HG02623 (cell line): ENCODE results near the gene UBL4B.

Experiments
- ATAC-seq: cut with Tn5 transposase; IDR thresholded peaks from one replicate; pipeline ENCODE4 v1.9.1; 2021; ENCODE audit warnings: moderate library complexity; ENCODE audit not compliant: unreplicated experiment

UBL4B gene

DNA sequence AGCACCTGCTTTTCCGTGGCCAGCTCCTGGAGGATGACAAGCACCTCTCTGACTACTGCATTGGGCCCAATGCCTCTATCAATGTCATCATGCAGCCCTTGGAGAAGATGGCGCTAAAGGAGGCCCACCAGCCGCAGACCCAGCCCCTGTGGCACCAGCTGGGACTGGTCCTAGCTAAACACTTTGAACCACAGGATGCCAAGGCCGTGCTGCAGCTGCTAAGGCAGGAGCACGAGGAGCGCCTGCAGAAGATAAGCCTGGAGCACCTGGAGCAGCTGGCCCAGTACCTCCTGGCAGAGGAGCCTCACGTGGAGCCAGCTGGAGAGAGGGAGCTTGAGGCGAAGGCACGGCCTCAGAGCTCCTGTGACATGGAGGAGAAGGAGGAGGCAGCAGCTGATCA lies 413 bp downstream of the UBL4B start:
- no peak for ATAC-seq

DNA sequence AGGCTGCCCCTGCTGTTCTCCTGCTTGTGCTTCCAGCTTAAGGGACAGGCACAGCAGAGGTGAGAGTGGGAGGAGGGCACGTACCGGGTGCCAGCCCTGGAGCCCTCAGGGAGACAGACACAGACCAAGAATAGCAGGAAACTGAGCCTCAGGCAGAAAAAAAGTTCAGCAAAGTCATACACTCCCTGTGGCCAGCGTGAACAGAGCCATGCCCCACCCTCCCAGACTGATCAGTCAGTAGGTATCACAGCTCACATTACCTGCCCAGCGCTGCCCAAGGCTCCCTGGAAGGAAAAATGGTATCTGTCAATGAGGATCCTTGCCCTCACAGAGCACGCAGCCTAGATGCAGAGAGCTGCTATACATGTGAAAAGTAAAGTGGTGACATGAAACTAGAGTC lies 1.3 kb downstream of the UBL4B start:
- no peak for ATAC-seq

DNA sequence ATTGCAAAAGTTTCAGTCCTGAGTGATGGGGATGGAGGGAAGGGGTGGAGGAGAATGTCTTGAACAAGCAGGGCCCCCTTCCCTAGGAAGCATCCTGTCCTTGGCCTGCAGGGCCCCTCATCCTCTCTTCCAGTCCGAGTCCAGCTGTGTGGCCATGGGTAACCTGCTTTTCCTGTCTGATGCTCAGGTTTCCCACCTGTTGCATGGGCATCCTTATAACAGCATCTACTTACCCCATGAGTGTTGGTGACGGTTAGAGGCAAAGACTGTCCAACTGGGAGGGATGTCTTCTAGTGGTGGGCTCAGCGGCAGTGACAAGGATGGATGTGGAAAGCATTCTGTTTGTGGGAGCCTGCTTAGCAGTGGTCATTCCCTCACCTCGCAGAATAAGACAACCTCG lies 1.9 kb downstream of the UBL4B start:
- no peak for ATAC-seq

DNA sequence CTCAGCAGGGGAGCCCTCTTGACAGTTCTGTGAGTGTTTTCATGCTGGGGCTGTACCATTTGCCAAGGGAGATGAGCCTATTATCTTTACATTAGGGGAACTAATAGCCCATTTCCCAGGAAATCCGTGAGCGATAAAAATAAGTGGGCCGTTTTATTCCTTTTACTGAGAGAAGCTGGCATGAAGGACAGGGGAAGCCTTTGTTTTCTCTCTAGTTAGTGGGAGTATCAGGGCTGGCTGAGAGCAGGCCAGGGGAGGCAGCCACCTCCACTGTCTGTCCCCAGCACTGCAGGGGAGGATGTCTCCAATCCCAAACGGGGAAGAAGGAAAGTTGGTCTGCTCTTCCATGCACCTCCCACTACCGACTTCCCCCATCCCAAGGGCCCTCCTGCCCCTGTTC lies 2.5 kb downstream of the UBL4B start:
- no peak for ATAC-seq

DNA sequence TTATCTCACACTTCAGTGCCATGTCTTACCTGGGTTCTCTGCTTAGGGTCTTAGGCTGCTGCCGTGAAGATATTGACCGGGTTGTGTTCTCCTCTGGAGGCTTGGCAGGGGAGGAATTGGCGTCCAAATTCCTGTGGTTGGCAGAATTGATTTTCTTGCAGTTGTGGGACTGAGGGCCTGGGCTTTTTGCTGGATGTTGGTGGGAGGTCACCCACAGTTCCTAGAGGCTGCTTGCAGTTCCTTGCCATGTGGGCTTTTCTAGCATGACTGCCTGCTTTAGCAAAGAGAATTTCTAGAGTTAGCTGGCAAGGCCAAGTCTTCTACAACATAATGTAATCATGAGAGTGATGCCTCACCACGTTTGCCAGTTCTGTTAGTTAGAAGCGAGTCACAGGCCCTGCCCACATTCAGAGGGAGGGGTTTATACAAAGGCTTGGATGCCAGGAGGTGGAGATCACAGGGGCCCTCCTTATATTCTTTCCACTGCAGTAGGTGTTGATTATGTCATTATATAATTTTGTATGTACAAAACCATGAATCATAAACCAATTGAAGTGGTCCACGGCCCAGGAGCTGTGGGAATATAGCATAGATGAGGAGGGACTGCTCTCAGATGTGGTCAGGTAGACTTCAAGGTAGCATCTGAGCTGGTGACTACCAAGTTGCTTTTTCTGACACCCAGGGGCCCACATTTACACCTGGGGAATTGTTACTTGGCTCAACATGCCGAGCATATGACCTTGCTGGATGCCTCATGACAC lies 6.6 kb downstream of the UBL4B start:
- ATAC-seq: no peak

DNA sequence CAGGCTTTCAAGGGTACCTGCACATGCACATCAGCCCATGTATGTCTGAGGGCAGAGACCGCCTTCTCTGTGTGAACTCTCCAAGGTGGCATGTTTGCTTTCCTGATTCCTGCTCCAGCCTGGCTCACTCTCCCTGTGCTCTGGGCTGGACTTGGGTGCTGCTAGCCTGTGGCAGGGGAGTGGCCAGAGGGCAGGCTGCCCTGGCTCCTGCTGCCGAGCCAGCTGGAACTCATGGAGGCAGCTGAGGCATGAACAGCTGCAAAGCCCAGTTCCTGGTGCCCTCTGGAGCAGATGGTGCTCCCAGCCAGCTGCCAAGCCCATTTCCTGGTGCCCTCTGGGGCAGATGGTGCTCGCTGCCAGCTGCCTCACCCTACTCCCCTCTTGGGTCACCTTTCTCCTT lies 7.6 kb downstream of the UBL4B start:
- no peak for ATAC-seq

DNA sequence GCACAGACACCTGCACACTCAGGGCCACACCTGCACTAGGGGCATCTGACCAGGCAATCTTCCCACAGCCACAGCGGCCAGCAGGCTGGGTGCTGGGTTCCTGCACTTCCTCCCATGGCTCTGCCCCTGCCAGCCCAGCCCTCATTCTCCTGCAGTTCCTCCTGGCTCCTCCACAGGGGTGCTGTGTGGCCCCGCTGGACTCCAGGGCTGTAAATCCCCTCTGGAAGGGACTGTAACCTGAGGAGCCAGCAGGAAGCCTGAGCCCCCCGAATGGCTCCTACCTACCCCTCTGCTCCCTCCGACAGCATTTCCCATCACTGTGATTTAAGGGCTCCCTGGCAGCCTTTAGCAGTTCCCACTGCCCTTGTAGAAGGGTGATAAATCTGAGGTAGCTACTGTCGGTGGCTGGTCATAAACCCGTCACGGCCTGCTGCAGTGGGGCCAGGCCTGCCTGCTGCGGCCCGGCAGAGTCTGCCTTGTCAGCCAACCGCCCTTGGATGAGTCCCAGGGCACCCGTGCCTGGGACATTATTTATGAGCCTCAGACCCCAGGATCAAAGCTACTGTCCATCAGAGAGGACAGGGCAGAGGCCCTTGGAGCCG lies 8.8 kb downstream of the UBL4B start:
- ATAC-seq: no peak

DNA sequence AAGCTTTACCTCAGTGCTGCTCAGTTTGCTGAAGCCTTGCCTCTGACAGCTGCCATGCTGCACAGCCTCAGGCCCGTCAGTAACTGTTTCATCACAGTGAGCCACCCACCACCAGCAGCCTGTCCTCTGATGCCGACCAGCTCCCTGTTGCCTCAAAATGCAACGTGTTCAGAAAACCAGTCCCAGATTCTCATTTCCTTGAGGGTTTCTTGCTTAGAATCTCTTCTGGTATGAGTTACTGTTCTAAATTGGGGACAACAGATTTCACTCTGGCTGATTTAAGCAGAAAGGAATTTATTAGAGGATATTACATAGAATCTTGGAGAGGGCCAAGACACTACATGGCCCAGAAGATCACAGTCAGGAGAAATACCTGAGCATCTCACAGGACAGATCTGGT lies 11.0 kb downstream of the UBL4B start:
- no peak for ATAC-seq

DNA sequence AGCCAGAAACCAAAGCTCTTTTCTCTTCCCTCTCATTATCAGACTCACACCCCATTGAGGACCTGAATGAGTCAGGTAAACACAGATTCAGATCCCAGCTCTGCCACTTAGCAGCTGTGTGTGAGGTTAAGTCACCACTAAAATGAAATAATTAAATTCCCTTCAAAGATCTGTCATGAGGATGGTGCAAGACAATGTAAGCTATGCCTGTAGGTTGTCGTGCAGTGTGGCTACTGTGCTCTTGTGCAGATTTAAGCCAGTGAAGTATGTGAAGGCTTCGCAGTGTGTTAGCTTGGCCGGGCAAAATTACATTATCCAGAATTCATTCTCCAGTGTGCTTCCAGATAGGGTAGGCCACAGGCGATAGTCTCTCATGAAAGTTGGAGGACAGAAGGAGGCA lies 13.6 kb downstream of the UBL4B start:
- ATAC-seq: no peak

DNA sequence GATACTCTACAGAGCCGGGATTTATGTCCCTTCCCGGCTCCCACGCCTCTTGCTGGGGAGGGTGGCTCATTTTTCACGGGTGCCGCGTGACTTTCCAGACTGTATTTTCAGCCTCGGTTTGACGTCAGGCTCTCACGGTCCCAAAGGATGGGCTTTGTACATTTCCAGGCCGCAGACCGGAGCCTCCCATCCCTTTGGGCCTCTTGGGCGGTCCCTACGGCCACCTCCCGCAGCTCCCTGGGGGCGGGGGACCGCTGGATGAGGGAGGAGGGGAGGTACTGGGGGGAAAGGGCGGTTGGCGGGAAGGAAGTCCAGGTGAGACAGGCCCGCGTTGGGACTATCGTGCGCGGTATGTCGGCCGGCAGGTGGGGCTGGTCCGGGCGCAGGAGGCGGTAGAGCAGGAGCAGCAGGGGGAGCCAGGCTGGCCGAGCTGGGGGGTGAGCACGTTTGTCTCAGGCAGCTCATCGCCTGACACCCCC lies 17.9 kb downstream of the UBL4B start:
- no peak for ATAC-seq

DNA sequence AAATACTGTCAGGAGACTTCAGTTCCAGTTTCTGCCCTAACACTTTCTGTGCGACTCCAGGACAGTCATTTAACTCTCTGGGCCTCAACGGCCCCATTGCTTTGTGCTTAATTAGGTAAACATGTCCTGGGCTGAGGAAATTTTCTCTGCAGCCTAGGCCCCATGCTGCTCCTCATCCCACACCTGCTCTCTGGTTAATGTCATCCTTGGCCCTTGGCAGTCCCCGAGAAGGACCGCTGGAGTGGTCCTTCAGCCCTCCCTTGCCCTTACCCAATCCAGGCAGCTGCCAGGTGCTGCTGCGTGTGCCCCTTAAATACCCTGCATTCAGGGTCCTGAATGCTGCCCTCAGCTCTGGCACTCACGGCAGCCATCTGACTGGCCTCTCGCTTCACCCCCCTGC lies 18.7 kb downstream of the UBL4B start:
- no peak for ATAC-seq

DNA sequence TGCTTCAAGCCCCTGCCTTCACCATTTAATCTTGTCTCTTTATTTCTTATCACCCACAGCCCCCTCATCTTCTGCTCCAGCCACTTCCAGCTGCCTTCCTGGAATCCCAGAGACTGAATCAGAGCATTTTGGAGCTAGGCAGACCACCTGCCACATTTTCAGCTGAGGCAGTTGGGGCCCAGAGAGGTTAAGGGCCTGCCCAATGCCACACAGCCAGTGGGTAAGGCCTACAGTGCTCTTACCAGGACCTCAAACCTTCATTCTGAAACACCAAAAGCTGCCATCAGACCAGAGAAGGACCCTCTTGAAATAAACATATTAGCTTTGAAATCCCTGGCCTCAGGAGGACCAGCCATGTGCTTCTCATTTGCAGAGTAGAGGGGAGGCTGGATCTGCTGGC lies 20.4 kb downstream of the UBL4B start:
- no peak for ATAC-seq

DNA sequence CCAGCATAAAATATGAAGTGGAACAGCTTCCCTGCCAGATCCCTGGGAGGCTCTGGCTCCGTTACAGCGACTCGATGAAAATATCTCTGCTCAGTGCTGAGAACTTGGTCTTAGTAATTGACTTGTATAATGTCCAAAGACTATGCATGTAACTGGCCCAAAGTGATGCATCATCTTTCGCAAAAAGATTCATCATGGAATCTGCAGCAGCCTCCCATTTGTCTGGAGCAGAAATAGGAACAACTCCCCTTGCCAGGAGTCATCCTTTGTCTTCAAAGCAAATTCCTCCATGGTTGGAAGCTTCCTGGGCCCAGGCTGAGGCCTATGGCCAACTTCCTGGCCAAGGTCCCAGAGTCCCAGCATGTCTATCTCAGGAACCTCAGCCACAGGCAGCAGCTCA lies 21.2 kb downstream of the UBL4B start:
- no peak for ATAC-seq

DNA sequence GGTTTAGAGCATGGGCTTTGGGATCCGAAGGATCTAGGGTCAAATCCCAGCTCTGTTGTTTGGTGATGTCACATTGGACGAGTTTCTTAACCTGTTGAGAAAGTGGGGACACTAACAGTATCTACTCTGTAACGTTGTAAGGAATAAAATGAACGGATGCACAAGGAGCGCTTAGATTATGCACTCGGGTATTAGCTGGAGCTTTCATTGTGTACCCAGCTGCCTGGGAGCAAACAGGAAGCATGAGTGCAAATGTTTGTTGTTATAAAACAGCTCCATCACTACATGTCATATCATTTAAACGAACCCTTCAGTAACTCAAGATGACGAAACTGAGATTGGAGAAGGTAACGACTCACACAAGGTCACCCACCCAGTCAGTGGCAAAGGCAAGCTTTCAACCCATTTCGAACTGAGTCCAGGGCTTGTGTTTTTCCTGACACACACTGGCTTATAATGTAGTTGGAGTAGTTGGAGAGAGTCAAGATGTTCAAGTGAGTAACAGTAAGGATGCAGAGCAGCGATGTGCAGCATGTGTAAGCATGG lies 21.9 kb downstream of the UBL4B start:
- ATAC-seq: no peak

DNA sequence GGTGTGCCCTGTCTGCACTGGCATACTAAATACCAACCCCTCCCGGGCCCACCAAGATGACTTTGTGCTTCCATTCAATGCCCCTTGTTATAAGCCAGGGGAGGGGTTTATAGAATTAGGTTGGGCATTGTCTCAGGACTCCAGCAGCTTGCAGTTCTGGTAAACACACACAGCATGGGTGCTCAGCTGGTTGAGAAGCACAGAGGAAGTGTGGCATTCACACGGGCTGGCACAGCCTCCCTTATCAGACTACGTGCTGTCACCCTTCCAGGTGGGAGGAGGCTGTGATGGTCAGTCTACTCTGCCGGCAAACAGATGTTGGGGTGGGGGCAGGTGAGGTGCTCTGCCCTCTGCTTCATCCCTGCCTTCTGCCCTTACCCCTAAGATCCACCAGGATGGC lies 23.0 kb downstream of the UBL4B start:
- no peak for ATAC-seq

DNA sequence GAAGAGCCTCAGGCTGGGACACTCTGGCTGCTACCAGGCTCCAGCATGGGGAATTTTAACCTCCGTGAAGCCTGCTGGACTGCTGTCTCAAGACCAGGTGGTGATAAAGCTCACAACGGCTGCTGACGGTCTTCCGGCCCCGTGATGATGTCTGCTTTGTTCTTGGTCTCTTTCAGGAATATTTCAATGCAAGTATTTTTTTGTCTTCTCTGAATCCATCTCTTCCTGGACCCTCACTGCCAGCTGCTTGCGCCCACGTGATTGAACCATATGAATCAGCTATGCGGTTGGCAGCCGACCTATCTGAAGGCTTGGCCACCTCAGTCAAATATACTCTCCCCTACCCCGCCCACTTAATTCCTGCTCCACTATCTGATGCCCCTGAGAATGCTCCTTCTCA lies 23.4 kb downstream of the UBL4B start:
- no peak for ATAC-seq

DNA sequence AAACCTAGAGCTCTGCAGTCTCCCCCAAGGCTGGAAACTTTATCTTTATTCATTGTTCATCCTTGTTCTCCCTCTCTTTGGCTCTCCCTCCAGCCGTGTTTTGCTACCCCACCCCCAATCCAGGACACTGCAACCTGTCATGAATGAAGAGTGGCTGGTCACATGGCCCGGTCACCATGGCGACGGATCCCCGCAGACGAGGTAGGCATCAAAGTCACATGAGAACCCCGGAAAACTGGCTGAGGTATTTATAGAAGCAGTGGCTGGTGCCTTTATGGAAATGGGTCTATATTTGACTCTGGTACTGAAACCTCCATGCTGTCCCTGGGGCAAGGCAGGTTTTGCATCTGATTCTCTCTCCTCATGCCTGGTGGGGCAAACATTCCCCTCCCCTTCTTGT lies 24.7 kb downstream of the UBL4B start:
- ATAC-seq: no peak

DNA sequence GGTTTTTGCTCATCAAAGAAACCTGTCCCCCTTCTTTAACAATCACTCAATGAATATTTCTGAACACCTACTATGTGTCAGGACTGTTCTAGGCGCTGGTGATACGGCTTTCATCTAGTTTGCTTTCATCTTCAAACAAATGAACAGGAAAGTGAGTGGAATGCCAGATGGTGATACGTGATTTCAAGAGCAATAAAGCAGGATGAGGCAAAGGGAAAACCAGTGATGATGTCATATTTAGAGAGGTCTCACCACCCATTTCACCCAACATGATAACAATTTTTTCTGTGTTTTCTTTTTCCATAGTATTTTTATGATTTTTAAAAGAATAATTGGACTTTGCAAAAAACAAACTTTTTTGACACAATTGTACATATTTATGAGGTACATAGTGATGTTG lies 26.7 kb downstream of the UBL4B start:
- ATAC-seq: no peak

DNA sequence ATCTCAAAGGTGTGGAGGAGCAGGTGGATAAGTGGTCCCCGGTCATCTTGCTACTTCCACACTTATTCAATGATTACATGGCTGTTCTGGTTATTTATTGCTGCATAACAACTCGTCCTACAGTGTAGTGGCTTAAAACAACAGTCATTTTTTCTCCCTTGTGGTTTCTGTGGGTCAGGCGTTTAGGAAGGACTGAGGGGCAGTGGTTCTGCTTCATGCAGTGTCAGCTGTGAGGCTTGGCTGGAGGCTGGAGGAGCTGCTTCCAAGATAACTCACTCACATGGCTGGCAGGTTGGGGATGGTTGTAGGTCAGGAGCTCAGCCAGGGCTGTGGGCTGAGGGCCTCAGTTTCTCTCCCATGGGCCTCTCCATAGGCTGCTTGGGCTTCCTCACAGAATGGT lies 32.1 kb downstream of the UBL4B start:
- no peak for ATAC-seq

DNA sequence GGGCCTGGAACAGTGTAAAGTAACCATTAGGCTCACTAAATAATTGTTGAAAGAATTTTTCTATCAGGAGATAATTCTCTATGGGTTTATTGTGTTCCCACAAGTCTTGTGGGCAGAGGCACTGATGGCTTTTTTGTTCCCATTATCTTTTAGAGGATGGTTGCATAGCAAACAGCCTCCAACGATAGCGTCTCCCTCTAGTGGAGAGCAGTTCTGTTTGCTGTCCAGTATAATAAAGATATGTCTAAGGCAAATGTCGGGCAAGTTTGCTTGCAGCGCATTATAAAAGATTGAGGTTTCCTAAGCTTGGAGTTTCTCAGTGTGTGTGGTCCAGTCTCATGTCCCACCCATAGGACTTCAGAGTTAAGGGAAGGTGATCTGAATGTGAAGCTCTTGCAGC lies 36.7 kb downstream of the UBL4B start:
- no peak for ATAC-seq

DNA sequence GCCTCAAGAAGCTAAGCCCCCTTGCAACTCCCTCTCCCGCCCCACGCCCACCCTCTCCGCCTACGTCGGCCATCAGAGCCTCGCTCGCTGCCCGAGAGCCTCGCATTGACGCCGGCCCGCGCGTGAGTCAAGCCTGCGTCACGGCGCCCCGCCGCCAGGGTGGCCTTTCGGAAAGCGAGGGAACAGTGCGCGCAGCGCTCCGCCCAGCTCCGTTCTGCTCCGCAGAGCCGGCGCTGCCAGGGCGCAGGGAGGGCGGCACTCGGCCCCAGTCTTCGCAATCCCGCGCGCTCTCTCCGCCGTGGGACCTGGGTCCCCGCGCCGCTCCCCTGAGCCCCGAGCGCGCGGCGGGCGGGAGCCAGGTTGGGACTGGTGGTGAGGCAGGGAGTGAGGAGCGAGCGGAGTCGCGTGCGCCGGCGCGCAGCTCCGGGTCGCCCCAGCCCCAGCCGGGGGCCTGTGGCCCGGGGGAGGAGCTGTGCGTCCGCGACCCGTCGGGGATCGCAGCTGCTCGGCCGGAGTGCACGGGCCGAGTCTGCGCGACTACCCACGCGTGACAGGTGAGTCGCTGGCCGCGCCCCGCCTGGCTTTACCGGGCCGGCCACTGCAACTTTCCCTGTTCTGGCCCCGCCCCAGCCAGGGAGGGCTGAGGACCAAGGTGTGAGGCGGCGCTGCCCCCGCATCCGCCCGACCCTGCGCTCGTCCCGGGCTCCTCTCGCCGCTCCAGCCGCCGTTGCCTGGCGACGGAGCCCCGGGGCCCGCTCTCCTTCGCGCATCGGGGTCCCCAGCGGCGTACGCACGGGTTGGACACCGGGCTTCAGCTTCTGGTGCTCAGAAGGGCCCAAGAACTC lies 38.3 kb downstream of the UBL4B start, which contains the start of gene SLC6A17:
Gene SLC6A17 (plus strand): TSS at position 165 of the 845 bp plus-strand sequence. CDS start 16,436 bp downstream, outside the sequence.
- ATAC-seq: no peak
